GM12878 (cell line): ENCODE results near the gene BICC1. TPM values are rescaled to one million over a fixed set of nuclear protein-coding genes. Genes with fewer than 3 reads are reported as not detected.

Source experiments
- ATAC-seq: fragments of 200-7000 bp; cut with Tn5 transposase; 3 replicates; pipeline ENCODE4 v1.9.1; 2020; ENCODE audit warnings: mild to moderate bottlenecking, moderate library complexity
- BruUV-seq: library from RNA; stranded (reverse); fragments of 400-500 nt; replicated peaks from 2 replicates; lab custom pipeline; 2021; lab: Mats Ljungman, UMichigan
- CTCF ChIA-PET: fragments of 300-600 bp; sonication (Branson Sonifier 250); formaldehyde crosslinking; extraction: SDS; loops from one replicate; lab custom pipeline; 2021; ENCODE audit warnings: inconsistent platforms; lab: Yijun Ruan, JAX
- POLR2A ChIA-PET: fragments of 350-600 bp; formaldehyde crosslinking; extraction: SDS; loops from one replicate; lab custom pipeline; 2021; ENCODE audit warnings: inconsistent platforms; lab: Charles Lee
- RAD21 ChIA-PET: fragments of 300-600 bp; sonication (Branson Sonifier 250); formaldehyde crosslinking; loops from one replicate; lab custom pipeline; 2023; ENCODE audit warnings: antibody characterized with exemption; ENCODE audit not compliant: unreplicated experiment; lab: Charles Lee
- SMC1A ChIA-PET: fragments of 300-600 bp; sonication (Branson Sonifier 250); formaldehyde crosslinking; loops from one replicate; lab custom pipeline; 2023; ENCODE audit not compliant: unreplicated experiment, uncharacterized antibody; lab: Charles Lee
- DNase-seq: peaks from one replicate; pipeline ENCODE4 v3.0.0-alpha.2; 2011; ENCODE audit warnings: low read depth, low spot score
- FAIRE-seq: peaks from 3 replicates; lab custom pipeline; 2011; peaks lifted over from hg19 to GRCh38; lab: Jason Lieb, UNC
- H2AFZ ChIP-seq: 2 replicates; pipeline ENCODE4 v1.6.0; 2011; ENCODE audit warnings: low read depth, low read length, control low read depth; ENCODE audit not compliant: control insufficient read depth
- H3K27ac ChIP-seq: 2 replicates; pipeline ENCODE4 v1.5.1; 2011; ENCODE audit warnings: control low read depth; ENCODE audit not compliant: control insufficient read depth, insufficient read depth
- H3K27me3 ChIP-seq, 2 experiments: replicated peaks in 1 of 2; 2 replicates each; pipeline versions ENCODE4 v1.6.0 to v1.6.1; 2011; ENCODE audit warnings: low read length in 1 of 2; ENCODE audit not compliant: control insufficient read depth in 2 of 2, insufficient read depth in 2 of 2
- H3K36me3 ChIP-seq, 2 experiments: 2 replicates each; pipeline ENCODE4 v1.5.1; 2011; ENCODE audit warnings: low read length in 1 of 2; ENCODE audit not compliant: control insufficient read depth in 2 of 2, insufficient read depth in 2 of 2
- H3K4me1 ChIP-seq: 2 replicates; pipeline ENCODE4 v1.6.1; 2011; ENCODE audit warnings: mild to moderate bottlenecking, low read length, moderate library complexity, mixed read lengths; ENCODE audit not compliant: control insufficient read depth, insufficient read depth
- H3K4me2 ChIP-seq: 2 replicates; pipeline ENCODE4 v1.6.0; 2011; ENCODE audit warnings: control low read depth; ENCODE audit not compliant: control insufficient read depth, insufficient read depth
- H3K4me3 ChIP-seq: fragments of 200-600 bp; sonication (generic); 2 replicates; pipeline ENCODE4 v1.5.1; 2016
- H3K79me2 ChIP-seq: 2 replicates; pipeline ENCODE4 v1.6.0; 2011; ENCODE audit warnings: low read length; ENCODE audit not compliant: control insufficient read depth, insufficient read depth
- H3K9ac ChIP-seq: 2 replicates; pipeline ENCODE4 v1.8.0; 2011; ENCODE audit warnings: low read length, control low read depth, mixed read lengths; ENCODE audit not compliant: control insufficient read depth, insufficient read depth
- H3K9me3 ChIP-seq: replicated peaks from 3 replicates; pipeline ENCODE4 v1.5.1; 2011; ENCODE audit warnings: mild to moderate bottlenecking, low read length; ENCODE audit not compliant: control insufficient read depth, insufficient read depth
- H4K20me1 ChIP-seq: 2 replicates; pipeline ENCODE4 v1.6.0; 2011; ENCODE audit not compliant: control insufficient read depth, insufficient read depth
- BCL3 ChIP-seq: IDR thresholded peaks from 2 replicates; pipeline ENCODE4 v1.6.1; 2011; ENCODE audit warnings: borderline replicate concordance, low read depth, mild to moderate bottlenecking, moderate library complexity, low read length; ENCODE audit not compliant: insufficient read depth, poor library complexity, severe bottlenecking
- GABPA ChIP-seq: IDR thresholded peaks from 2 replicates; pipeline ENCODE4 v1.6.1; 2014; ENCODE audit warnings: antibody characterized with exemption, low read depth, mild to moderate bottlenecking, inconsistent platforms
- IKZF1 ChIP-seq: fragments of 450-650 bp; conservative IDR thresholded peaks from 2 replicates; pipeline ENCODE4 v1.6.1; 2017; ENCODE audit warnings: antibody characterized with exemption, mild to moderate bottlenecking
- MAX ChIP-seq: IDR thresholded peaks from 2 replicates; pipeline ENCODE4 v1.6.1; 2012; ENCODE audit warnings: low read depth, low read length, improper control_type of control experiment
- MXI1 ChIP-seq: fragments of 150-350 bp; IDR thresholded peaks from 2 replicates; pipeline ENCODE4 v1.6.1; 2011; ENCODE audit warnings: low read depth, mild to moderate bottlenecking, inconsistent platforms, low read length, improper control_type of control experiment
- NBN ChIP-seq: fragments of 450-650 bp; IDR thresholded peaks from 2 replicates; pipeline ENCODE4 v1.6.1; 2016
- POLR2AphosphoS2 ChIP-seq: IDR thresholded peaks from 2 replicates; pipeline ENCODE4 v1.6.1; 2011; ENCODE audit warnings: low read depth, mild to moderate bottlenecking, low read length, improper control_type of control experiment, moderate library complexity
- ZBED1 ChIP-seq: IDR thresholded peaks from 2 replicates; pipeline ENCODE4 v1.6.1; 2016; ENCODE audit warnings: borderline replicate concordance
- WGBS: methylation state at CpG from one replicate; pipeline ENCODE4 v1.1.6; 2016; ENCODE audit warnings: low lambda C conversion rate; ENCODE audit not compliant: insufficient replicate concordance, insufficient coverage; ENCODE audit errors: missing lambda C conversion rate; 5-methylcytosine and 5-hydroxymethylcytosine counted together
- in situ Hi-C: fragments of 300-500 bp; cut with MboI; formaldehyde crosslinking; loops from 9 replicates; pipeline ENCODE4 v1.14.3; 2018; ENCODE audit warnings: mixed read lengths
- intact Hi-C: fragments of 100-400 bp; cut with micrococcal nuclease; formaldehyde crosslinking; loops from one replicate; pipeline ENCODE4 v1.14.2; 2022; ENCODE audit not compliant: unreplicated experiment
- polyA plus RNA-seq, 11 experiments: library from polyadenylated mRNA; depleted of rRNA in 4 of 11; unstranded in 6 of 11; stranded (reverse) in 5 of 11; fragments of >200 nt; fragmentation: Nextera tagmentation in 4 of 11; fragmentation: Illumina TruSeq in 1 of 11; extraction: Ambion mirVana in 4 of 11; extraction: Trizol in 1 of 11; gene quantifications; 1 replicate in 1 of 11; 2 replicates in 10 of 11; pipeline versions ENCODE4 v1.2.1 to v1.2.3, GENCODE V29; 2011 to 2016; ENCODE audit warnings: inconsistent platforms in 2 of 11, missing spikeins in 2 of 11, low read depth in 1 of 11
- total RNA-seq, 4 experiments: library from RNA; depleted of rRNA in 3 of 4; stranded (reverse); fragments of >200 nt in 3 of 4; fragmentation: Illumina TruSeq in 1 of 4; extraction: Trizol in 1 of 4; gene quantifications; 2 replicates each; pipeline versions ENCODE4 v1.2.1 to v1.2.3, GENCODE V29; 2013 to 2021

The BICC1 gene
- total and polyA plus RNA-seq, 10 of the 15 experiments (the other 5 are each of a cell fraction or from before 2014, with no cell fraction given): 0.01 to 0.10 (median 0.04) TPM; not detected in 5

- no peak overlapping the region for H3K4me3 ChIP-seq
- no peaks in the 10 kb centered on the region for H4K20me1 ChIP-seq
- ATAC-seq (no peak), DNase-seq (no peak), FAIRE-seq (no peak)
- POLR2A ChIA-PET: no interaction called here
- H2AFZ ChIP-seq: no peak overlapping the region
- no peak overlapping the region for H3K4me2 ChIP-seq
- 13% methylated on average over 11 of the region's 11 CpGs for WGBS
- H3K27ac ChIP-seq: no peak overlapping the region
- H3K9me3 ChIP-seq: no peaks in the 10 kb centered on the region
- TF ChIP-seq BCL3 (no peak), ZBED1 (no peak), MXI1 (no peak), MAX (no peak), GABPA (no peak), POLR2AphosphoS2 (no peak), NBN (no peak), IKZF1 (no peak)
- in situ Hi-C loops (no loop called here), intact Hi-C loops (no loop called here)
- no peaks in the 10 kb centered on the region for H3K27me3 ChIP-seq
- H3K36me3 ChIP-seq: no peaks in the 10 kb centered on the region
- H3K79me2 ChIP-seq: no peaks in the 10 kb centered on the region
- RAD21 ChIA-PET: no interaction called here
- SMC1A ChIA-PET: no interaction called here
- H3K4me1 ChIP-seq: no peaks in the 10 kb centered on the region
- BruUV-seq: no TSS peak
- no peak overlapping the region for H3K9ac ChIP-seq
- CTCF ChIA-PET: interaction anchor here (1.4 to 2.2 kb wide), 2 partner anchors 35 to 41 kb away, joined by 3 to 6 read pairs; no protein-coding TSS in a partner anchor
Observed at GRCh38 chr10:58740620-58741369, 228.1 kb downstream of the BICC1 start.
